Measurements from ENCODE around the gene ITIH5. TPM values are rescaled to one million over a fixed set of nuclear protein-coding genes. Genes with fewer than 3 reads are reported as not detected.

ITIH5 gene
- total and polyA plus RNA-seq, 2 of the 13 experiments (the other 11 are each of a cell fraction or from before 2014, with no cell fraction given), result 4.7 to 8.9 TPM

DNA sequence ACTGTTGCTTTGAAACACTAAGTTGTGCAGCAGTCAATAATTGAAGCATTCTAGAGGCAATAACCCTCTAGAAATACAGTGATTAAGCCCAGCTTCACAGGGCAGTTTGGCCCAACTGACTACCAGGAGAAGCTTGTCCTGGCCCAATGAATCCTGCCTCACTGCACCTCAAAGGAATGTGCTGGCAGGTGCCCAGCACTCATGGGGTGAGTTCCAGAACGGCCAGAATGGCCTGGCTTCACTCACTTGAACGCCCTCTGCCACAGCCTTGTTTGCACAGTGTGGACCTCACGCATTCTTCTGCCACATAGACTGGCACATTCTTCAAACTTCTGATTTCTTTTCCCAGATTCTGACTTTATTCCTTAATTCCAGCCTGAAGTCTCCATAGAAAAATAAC is 29.8 kb upstream of the ITIH5 start:
- Histone ChIP-seq H3K4me1 (ENCODE audit: insufficient read depth, low read length) (peaks cover 59% of the 10 kb centered on the region), H2AFZ (ENCODE audit: low read length) (no peak overlapping the region), H3K27ac (ENCODE audit: extremely low read length, insufficient read depth, low read length) (peak overlapping the region; percentile 46), H3K4me3 (replicated peaks in 1 of 3; ENCODE audit: insufficient read depth in 1 of 3, low read depth in 2 of 3, low read length in 3 of 3) (no peak overlapping the region), H3K36me3 (replicated peaks in 1 of 2; ENCODE audit: control insufficient read depth in 1 of 2, insufficient read depth in 2 of 2, low read length in 2 of 2) (no peaks in the 10 kb centered on the region), H3K9me3 (ENCODE audit: low read length) (peaks cover 22% of the 10 kb centered on the region), H3K27me3 (ENCODE audit: control insufficient read depth in 1 of 2, insufficient read depth in 2 of 2, low read length in 2 of 2) (no peaks in the 10 kb centered on the region), H3K9ac (ENCODE audit: insufficient read depth, low read depth, low read length) (peak overlapping the region; percentile 39), H4K20me1 (ENCODE audit: insufficient read depth, low read length) (no peaks in the 10 kb centered on the region), H3K4me2 (ENCODE audit: low read depth, low read length) (peak overlapping the region; percentile 14; the same call in 1 of the 2 replicates), H3K79me2 (ENCODE audit: insufficient read depth, low read length) (no peaks in the 10 kb centered on the region)
- BruUV-seq (replicated peaks), result no TSS peak
- in situ Hi-C loops (cut with HindIII; ENCODE audit: extremely low pct_ligation_motif_present, low pct_unique_long_range_greater_than_20kb) (no loop called here), intact Hi-C loops (cut with micrococcal nuclease; ENCODE audit: unreplicated experiment) (loop anchor here (1.0 kb wide), 2 partner anchors 9 to 11 kb away; no protein-coding TSS in a partner anchor)
- FAIRE-seq (peak; percentile 53), DNase-seq (ENCODE audit: low spot score) (peak; percentile 82), ATAC-seq (peak; percentile 69)
- WGBS (ENCODE audit: low lambda C conversion rate), result 25% methylated on average over 3 of the region's 3 CpGs
- ChIA-PET CTCF (ENCODE audit: low intra/inter-chr PET ratio, low total read pairs) (no interaction called here), POLR2A (interaction anchor here (3.7 to 5.9 kb wide), 2 partner anchors 9 to 11 kb away, joined by 34 to 56 read pairs; no protein-coding TSS in a partner anchor)
- TF ChIP-seq FIP1L1 (IDR thresholded peaks at IDR 0.05; ENCODE audit: borderline replicate concordance, insufficient read depth, low read depth, low read length) (no peak), RCOR2 (CRISPR knock-in tag; IDR thresholded peaks at IDR 0.05) (0 out of 2 replicates have a peak, but pooled peaks have one; percentile 22), SALL1 (CRISPR knock-in tag; IDR thresholded peaks at IDR 0.05) (peak; percentile 54), HMG20A (CRISPR knock-in tag; IDR thresholded peaks at IDR 0.05; ENCODE audit: borderline replicate concordance) (peak; percentile 65; the same call in 1 of the 2 replicates), RXRB (CRISPR knock-in tag; IDR thresholded peaks at IDR 0.05; ENCODE audit: borderline replicate concordance) (0 out of 2 replicates have a peak, but pooled peaks have one; percentile 26), ZFX (CRISPR knock-in tag; IDR thresholded peaks at IDR 0.05; ENCODE audit: low read depth) (0 out of 2 replicates have a peak, but pooled peaks have one; percentile 29), RARA (CRISPR knock-in tag; IDR thresholded peaks at IDR 0.05) (peak; percentile 41; the same call in 1 of the 2 replicates), ZNF776 (CRISPR knock-in tag; IDR thresholded peaks at IDR 0.05) (no peak), CREB1 (IDR thresholded peaks at IDR 0.05) (no peak), CREB1 (CRISPR knock-in tag; IDR thresholded peaks at IDR 0.05) (peak; percentile 13; the same call in 1 of the 2 replicates), HNRNPL (IDR thresholded peaks at IDR 0.05; ENCODE audit: low read depth, low read length) (peak; percentile 79), ZNF256 (CRISPR knock-in tag; conservative IDR thresholded peaks at IDR 0.05) (no peak), NR1H2 (CRISPR knock-in tag; IDR thresholded peaks at IDR 0.05; ENCODE audit: borderline replicate concordance, low read depth) (0 out of 2 replicates have a peak, but pooled peaks have one; percentile 43), ZMYM2 (CRISPR knock-in tag; IDR thresholded peaks at IDR 0.05) (0 out of 2 replicates have a peak, but pooled peaks have one; percentile 34)
- TF ChIP-seq, protein P1, sequence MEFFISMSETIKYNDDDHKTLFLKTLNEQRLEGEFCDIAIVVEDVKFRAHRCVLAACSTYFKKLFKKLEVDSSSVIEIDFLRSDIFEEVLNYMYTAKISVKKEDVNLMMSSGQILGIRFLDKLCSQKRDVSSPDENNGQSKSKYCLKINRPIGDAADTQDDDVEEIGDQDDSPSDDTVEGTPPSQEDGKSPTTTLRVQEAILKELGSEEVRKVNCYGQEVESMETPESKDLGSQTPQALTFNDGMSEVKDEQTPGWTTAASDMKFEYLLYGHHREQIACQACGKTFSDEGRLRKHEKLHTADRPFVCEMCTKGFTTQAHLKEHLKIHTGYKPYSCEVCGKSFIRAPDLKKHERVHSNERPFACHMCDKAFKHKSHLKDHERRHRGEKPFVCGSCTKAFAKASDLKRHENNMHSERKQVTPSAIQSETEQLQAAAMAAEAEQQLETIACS (CRISPR knock-in tag; IDR thresholded peaks at IDR 0.05), result no peak
- TF ChIP-seq, protein P2, sequence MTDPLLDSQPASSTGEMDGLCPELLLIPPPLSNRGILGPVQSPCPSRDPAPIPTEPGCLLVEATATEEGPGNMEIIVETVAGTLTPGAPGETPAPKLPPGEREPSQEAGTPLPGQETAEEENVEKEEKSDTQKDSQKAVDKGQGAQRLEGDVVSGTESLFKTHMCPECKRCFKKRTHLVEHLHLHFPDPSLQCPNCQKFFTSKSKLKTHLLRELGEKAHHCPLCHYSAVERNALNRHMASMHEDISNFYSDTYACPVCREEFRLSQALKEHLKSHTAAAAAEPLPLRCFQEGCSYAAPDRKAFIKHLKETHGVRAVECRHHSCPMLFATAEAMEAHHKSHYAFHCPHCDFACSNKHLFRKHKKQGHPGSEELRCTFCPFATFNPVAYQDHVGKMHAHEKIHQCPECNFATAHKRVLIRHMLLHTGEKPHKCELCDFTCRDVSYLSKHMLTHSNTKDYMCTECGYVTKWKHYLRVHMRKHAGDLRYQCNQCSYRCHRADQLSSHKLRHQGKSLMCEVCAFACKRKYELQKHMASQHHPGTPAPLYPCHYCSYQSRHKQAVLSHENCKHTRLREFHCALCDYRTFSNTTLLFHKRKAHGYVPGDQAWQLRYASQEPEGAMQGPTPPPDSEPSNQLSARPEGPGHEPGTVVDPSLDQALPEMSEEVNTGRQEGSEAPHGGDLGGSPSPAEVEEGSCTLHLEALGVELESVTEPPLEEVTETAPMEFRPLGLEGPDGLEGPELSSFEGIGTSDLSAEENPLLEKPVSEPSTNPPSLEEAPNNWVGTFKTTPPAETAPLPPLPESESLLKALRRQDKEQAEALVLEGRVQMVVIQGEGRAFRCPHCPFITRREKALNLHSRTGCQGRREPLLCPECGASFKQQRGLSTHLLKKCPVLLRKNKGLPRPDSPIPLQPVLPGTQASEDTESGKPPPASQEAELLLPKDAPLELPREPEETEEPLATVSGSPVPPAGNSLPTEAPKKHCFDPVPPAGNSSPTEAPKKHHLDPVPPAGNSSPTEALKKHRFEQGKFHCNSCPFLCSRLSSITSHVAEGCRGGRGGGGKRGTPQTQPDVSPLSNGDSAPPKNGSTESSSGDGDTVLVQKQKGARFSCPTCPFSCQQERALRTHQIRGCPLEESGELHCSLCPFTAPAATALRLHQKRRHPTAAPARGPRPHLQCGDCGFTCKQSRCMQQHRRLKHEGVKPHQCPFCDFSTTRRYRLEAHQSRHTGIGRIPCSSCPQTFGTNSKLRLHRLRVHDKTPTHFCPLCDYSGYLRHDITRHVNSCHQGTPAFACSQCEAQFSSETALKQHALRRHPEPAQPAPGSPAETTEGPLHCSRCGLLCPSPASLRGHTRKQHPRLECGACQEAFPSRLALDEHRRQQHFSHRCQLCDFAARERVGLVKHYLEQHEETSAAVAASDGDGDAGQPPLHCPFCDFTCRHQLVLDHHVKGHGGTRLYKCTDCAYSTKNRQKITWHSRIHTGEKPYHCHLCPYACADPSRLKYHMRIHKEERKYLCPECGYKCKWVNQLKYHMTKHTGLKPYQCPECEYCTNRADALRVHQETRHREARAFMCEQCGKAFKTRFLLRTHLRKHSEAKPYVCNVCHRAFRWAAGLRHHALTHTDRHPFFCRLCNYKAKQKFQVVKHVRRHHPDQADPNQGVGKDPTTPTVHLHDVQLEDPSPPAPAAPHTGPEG (CRISPR knock-in tag; IDR thresholded peaks at IDR 0.05), result no peak
